HL-60 (cell line): Measurements from ENCODE around the gene GPR157.

ENCODE experiments used
- DNase-seq, 2 experiments: peaks; one replicate each; pipeline ENCODE4 v3.0.0-alpha.2; 2010 to 2020; ENCODE audit warnings: low read depth in 1 of 2, low spot score in 1 of 2
- H3K27ac ChIP-seq: fragments of 250-450 bp; sonication (Bioruptor Pico); replicated peaks from 2 replicates; pipeline ENCODE4 v1.5.1; 2020; ENCODE audit warnings: mild to moderate bottlenecking, moderate library complexity
- H3K27me3 ChIP-seq: fragments of 250-450 bp; sonication (Bioruptor Pico); 2 replicates; pipeline ENCODE4 v1.5.1; 2021; ENCODE audit warnings: mild to moderate bottlenecking, moderate library complexity; ENCODE audit not compliant: insufficient read depth, poor library complexity, severe bottlenecking
- H3K4me3 ChIP-seq: replicated peaks from 2 replicates; pipeline ENCODE4 v1.5.1; 2011; ENCODE audit warnings: mild to moderate bottlenecking, control low read depth, low read length; ENCODE audit not compliant: insufficient read depth
- GABPA ChIP-seq: IDR thresholded peaks from 2 replicates; pipeline ENCODE4 v1.6.1; 2012; ENCODE audit warnings: low read depth
- POLR2AphosphoS5 ChIP-seq: IDR thresholded peaks from 2 replicates; pipeline ENCODE4 v1.6.1; 2012; ENCODE audit warnings: low read depth
- SPI1 ChIP-seq: IDR thresholded peaks from 2 replicates; pipeline ENCODE4 v1.6.1; 2012; ENCODE audit warnings: low read depth, mild to moderate bottlenecking, borderline replicate concordance
- TF ChIP-seq, protein P1 (sequence below): IDR thresholded peaks from one replicate; pipeline ENCODE4 v1.5.1; 2011; ENCODE audit warnings: low read length, control low read depth, inconsistent platforms; ENCODE audit not compliant: insufficient read depth
- TF ChIP-seq, protein P2 (sequence below): IDR thresholded peaks from 2 replicates; pipeline ENCODE4 v1.6.1; 2012; ENCODE audit warnings: low read depth; ENCODE audit not compliant: insufficient replicate concordance

The GPR157 gene

DNA sequence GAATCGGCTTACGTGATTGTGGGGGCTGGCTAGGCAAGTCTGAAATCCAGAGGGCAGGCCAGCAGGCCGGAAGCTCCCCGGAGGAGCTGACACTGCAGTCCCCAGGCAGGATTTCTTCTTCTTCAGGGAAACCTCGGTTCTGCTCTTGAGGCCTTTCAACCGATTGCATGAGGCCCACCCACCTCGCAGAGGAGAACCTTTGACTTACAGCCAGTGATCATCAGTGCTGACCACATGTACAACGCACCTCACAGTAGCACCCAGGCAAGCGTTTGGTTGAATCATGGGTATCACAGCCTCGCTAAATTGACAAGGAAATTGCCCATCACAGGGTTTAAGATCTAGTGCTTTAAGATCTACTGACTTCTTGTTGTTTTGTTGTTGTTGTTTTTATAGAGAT is 23.6 kb upstream of the GPR157 start:
- no peaks in the 10 kb centered on the region for H3K27me3 ChIP-seq
- no peak for DNase-seq
- TF ChIP-seq POLR2AphosphoS5 (no peak), GABPA (no peak), SPI1 (no peak)
- TF ChIP-seq, protein P1, sequence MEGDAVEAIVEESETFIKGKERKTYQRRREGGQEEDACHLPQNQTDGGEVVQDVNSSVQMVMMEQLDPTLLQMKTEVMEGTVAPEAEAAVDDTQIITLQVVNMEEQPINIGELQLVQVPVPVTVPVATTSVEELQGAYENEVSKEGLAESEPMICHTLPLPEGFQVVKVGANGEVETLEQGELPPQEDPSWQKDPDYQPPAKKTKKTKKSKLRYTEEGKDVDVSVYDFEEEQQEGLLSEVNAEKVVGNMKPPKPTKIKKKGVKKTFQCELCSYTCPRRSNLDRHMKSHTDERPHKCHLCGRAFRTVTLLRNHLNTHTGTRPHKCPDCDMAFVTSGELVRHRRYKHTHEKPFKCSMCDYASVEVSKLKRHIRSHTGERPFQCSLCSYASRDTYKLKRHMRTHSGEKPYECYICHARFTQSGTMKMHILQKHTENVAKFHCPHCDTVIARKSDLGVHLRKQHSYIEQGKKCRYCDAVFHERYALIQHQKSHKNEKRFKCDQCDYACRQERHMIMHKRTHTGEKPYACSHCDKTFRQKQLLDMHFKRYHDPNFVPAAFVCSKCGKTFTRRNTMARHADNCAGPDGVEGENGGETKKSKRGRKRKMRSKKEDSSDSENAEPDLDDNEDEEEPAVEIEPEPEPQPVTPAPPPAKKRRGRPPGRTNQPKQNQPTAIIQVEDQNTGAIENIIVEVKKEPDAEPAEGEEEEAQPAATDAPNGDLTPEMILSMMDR = no peak
- TF ChIP-seq, protein P2, sequence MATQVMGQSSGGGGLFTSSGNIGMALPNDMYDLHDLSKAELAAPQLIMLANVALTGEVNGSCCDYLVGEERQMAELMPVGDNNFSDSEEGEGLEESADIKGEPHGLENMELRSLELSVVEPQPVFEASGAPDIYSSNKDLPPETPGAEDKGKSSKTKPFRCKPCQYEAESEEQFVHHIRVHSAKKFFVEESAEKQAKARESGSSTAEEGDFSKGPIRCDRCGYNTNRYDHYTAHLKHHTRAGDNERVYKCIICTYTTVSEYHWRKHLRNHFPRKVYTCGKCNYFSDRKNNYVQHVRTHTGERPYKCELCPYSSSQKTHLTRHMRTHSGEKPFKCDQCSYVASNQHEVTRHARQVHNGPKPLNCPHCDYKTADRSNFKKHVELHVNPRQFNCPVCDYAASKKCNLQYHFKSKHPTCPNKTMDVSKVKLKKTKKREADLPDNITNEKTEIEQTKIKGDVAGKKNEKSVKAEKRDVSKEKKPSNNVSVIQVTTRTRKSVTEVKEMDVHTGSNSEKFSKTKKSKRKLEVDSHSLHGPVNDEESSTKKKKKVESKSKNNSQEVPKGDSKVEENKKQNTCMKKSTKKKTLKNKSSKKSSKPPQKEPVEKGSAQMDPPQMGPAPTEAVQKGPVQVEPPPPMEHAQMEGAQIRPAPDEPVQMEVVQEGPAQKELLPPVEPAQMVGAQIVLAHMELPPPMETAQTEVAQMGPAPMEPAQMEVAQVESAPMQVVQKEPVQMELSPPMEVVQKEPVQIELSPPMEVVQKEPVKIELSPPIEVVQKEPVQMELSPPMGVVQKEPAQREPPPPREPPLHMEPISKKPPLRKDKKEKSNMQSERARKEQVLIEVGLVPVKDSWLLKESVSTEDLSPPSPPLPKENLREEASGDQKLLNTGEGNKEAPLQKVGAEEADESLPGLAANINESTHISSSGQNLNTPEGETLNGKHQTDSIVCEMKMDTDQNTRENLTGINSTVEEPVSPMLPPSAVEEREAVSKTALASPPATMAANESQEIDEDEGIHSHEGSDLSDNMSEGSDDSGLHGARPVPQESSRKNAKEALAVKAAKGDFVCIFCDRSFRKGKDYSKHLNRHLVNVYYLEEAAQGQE = no peak
- H3K4me3 ChIP-seq = no peak overlapping the region
- H3K27ac ChIP-seq = no peak overlapping the region

DNA sequence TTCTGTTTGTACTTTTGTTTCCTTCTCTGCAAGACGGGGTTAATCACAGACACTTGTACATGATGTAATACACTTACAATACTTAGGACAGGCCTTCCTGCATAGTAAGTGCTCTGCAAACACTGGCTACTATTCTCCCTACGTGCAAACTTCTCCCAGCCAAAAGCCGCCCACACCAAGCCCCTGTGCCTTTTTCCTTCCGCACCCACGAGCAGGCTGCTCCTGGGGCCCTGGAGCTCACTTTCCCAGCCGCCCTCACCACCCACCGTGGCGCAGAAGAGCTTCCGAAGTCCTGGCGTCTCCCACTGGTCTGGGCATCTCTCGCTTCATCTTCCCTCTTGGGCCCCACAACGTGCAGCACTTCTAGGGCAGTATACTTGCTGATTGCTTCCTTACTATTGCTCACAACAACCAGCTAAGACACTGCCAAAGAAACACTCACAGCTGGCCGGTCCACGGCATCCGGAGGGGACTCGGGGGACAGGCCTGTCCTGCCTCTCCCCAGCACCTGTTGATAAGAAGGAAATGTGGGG is 22.5 kb upstream of the GPR157 start:
- no peak overlapping the region for H3K4me3 ChIP-seq
- DNase-seq = no peak
- H3K27me3 ChIP-seq = no peaks in the 10 kb centered on the region
- TF ChIP-seq, protein P1 = no peak
- TF ChIP-seq, protein P2 = no peak
- TF ChIP-seq GABPA (no peak), SPI1 (no peak), POLR2AphosphoS5 (no peak)
- no peak overlapping the region for H3K27ac ChIP-seq

DNA sequence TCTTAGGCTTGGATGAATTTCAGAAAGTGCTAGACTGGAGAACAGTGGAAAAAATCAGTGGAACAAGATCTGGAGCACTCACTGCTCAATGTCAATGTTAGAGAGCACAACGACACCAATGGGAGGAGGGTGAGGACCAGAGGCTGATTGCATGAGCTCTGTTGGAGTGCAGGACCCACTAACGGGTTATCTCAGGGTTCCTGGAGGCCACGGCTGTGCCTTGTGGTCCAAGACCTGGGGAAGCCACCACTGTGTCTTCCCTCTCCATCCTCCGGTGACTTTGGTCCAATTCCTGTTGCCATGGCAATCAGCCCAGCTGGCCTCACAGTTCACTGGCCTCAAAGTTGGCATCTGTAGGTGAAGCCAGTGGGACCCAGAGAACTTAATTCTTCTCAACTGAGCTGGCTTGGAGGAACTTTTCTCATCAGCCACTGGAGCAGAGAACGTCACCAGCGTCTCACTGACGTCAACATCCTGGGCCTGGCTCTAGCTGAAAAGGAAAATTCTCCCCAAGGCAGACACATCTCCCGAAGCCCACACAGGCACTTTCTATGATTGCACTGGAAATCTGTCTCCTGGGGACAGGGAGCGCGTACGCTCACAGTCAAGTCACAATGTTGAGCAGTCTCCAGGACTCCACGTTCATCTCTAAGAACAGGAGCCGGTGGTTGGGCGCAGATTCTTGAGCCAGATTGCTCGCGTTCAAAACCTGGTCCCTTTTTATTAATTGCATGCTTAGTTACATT is 21.9 kb upstream of the GPR157 start:
- no peak for TF ChIP-seq GABPA
- TF ChIP-seq SPI1 = no peak
- TF ChIP-seq, protein P1 = no peak
- no peak for TF ChIP-seq POLR2AphosphoS5
- TF ChIP-seq, protein P2 = no peak
- Histone ChIP-seq H3K27ac (no peak overlapping the region), H3K4me3 (no peak overlapping the region), H3K27me3 (no peaks in the 10 kb centered on the region)
- no peak for DNase-seq
